ENCODE measurements around the gene TRPM1. TPM values are rescaled to one million over a fixed set of nuclear protein-coding genes. Genes with fewer than 3 reads are reported as not detected.

The TRPM1 gene
- total and polyA plus RNA-seq, 4 donors: 0.09 TPM; not detected in 3

DNA sequence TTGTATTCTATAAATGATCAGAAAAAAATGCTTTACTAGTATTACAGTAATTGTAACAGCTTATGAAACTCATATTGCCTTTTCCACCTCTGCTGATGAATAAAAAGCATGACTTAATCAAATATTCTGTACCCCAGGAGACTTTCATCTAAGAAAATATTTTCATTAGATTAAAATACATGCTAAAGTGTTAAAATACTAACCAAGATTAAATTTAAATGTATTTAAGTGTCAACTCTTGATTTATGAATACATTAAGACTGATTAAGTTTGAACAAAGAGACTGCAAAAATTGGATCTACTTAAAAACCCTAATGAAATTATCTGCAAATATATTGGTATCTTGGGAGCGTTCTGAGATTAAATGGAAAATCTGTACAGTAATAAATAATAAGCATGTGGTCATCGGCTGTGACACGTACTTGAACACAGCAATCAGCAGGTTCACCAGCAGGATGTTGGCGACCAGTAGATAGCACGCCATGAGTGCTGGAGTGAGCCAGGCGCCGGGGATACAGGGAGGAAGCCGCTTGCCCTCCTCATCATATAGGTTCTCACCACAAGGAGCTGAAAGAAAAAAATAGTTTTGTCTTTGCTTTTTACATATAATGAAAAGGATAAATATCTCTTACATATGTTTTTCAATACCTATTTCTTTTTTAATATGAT lies 73.5 kb downstream of the TRPM1 start:
- Histone ChIP-seq H3K36me3 (ENCODE audit: control insufficient read depth in 4 of 4, insufficient read depth in 4 of 4, low read length in 4 of 4) (no peaks in the 10 kb centered on the region), H3K27me3 (ENCODE audit: control insufficient read depth in 3 of 3, insufficient read depth in 3 of 3, low read length in 2 of 3) (no peaks in the 10 kb centered on the region), H3K9me3 (ENCODE audit: control insufficient read depth in 4 of 4, insufficient read depth in 3 of 4, low read length in 3 of 4) (peaks cover 0 to 3% (median 0%) of the 10 kb centered on the region in 4 donors), H3K9ac (ENCODE audit: insufficient read depth in 1 of 2, low read length in 2 of 2) (no peak overlapping the region), H3K27ac (ENCODE audit: low read depth in 1 of 2, low read length in 1 of 2) (no peak overlapping the region), H3K4me1 (ENCODE audit: control insufficient read depth in 5 of 5, insufficient read depth in 5 of 5, low read length in 5 of 5) (peaks cover 0 to 9% (median 0%) of the 10 kb centered on the region in 5 donors), H3K4me3 (no peak overlapping the region)
- no peak for DNase-seq
- WGBS, 2 donors: 43 to 68% methylated on average over 8 of the region's 8 CpGs
- TF ChIP-seq CTCF (IDR thresholded peaks at IDR 0.05; ENCODE audit: control extremely low read depth, extremely low read depth): no peak
- ATAC-seq (ENCODE audit: insufficient read depth, low FRiP score): no peak

- H3K9ac ChIP-seq (ENCODE audit: insufficient read depth in 1 of 2, low read length in 2 of 2): no peak overlapping the region
- no peaks in the 10 kb centered on the region for H3K27me3 ChIP-seq (ENCODE audit: control insufficient read depth in 3 of 3, insufficient read depth in 3 of 3, low read length in 2 of 3)
- H3K4me3 ChIP-seq: no peak overlapping the region
- WGBS, 2 donors: 95 to 97% methylated on average over 25 of the region's 25 CpGs
- H3K36me3 ChIP-seq (ENCODE audit: control insufficient read depth in 4 of 4, insufficient read depth in 4 of 4, low read length in 4 of 4): no peaks in the 10 kb centered on the region
- peaks cover 0 to 3% (median 0%) of the 10 kb centered on the region in 4 donors for H3K9me3 ChIP-seq (ENCODE audit: control insufficient read depth in 4 of 4, insufficient read depth in 3 of 4, low read length in 3 of 4)
- peaks cover 0 to 7% (median 0%) of the 10 kb centered on the region in 5 donors for H3K4me1 ChIP-seq (ENCODE audit: control insufficient read depth in 5 of 5, insufficient read depth in 5 of 5, low read length in 5 of 5)
- ATAC-seq (ENCODE audit: insufficient read depth, low FRiP score): no peak
- DNase-seq: no peak
- no peak for TF ChIP-seq CTCF (IDR thresholded peaks at IDR 0.05; ENCODE audit: control extremely low read depth, extremely low read depth)
- H3K27ac ChIP-seq (ENCODE audit: low read depth in 1 of 2, low read length in 1 of 2): no peak overlapping the region
Observed at GRCh38 chr15:31025996-31026395, 75.5 kb downstream of the TRPM1 start.

- Histone ChIP-seq H3K9me3 (ENCODE audit: control insufficient read depth in 4 of 4, insufficient read depth in 3 of 4, low read length in 3 of 4) (peaks cover 0 to 3% (median 0%) of the 10 kb centered on the region in 4 donors), H3K27ac (ENCODE audit: low read depth in 1 of 2, low read length in 1 of 2) (no peak overlapping the region), H3K4me3 (no peak overlapping the region), H3K27me3 (ENCODE audit: control insufficient read depth in 3 of 3, insufficient read depth in 3 of 3, low read length in 2 of 3) (no peaks in the 10 kb centered on the region), H3K36me3 (ENCODE audit: control insufficient read depth in 4 of 4, insufficient read depth in 4 of 4, low read length in 4 of 4) (no peaks in the 10 kb centered on the region), H3K4me1 (ENCODE audit: control insufficient read depth in 5 of 5, insufficient read depth in 5 of 5, low read length in 5 of 5) (peaks cover 0 to 7% (median 0%) of the 10 kb centered on the region in 5 donors), H3K9ac (ENCODE audit: insufficient read depth in 1 of 2, low read length in 2 of 2) (no peak overlapping the region)
- no peak for TF ChIP-seq CTCF (IDR thresholded peaks at IDR 0.05; ENCODE audit: control extremely low read depth, extremely low read depth)
- WGBS, 2 donors: 53 to 60% methylated on average over 3 of the region's 3 CpGs
- ATAC-seq (ENCODE audit: insufficient read depth, low FRiP score) (no peak), DNase-seq (no peak)
Observed at GRCh38 chr15:31024979-31025378, 76.5 kb downstream of the TRPM1 start.

All from lung (tissue), 12 donors.